Thoracic aorta (tissue), 2 donors: ENCODE data around the gene FLNC. TPM values are rescaled to one million over a fixed set of nuclear protein-coding genes. Genes with fewer than 3 reads are reported as not detected.

Experiments
- ATAC-seq: fragments of 150-250 bp; one replicate; pipeline ENCODE4 v1.8.0; 2017; ENCODE audit warnings: low read depth; ENCODE audit not compliant: insufficient number of reproducible peaks, low FRiP score
- DNase-seq: peaks from one replicate; pipeline ENCODE4 v3.0.0-alpha.2; 2020; ENCODE audit warnings: low spot score
- H3K27ac ChIP-seq, 2 donors: fragments of 200-600 bp; sonication (generic); 1 replicate in 1 of 2; 2 replicates in 1 of 2; pipeline ENCODE4 v1.5.1; 2016; ENCODE audit warnings: mild to moderate bottlenecking in 2 of 2, moderate library complexity in 2 of 2
- H3K27me3 ChIP-seq: fragments of 200-600 bp; sonication (generic); replicated peaks from 2 replicates; pipeline ENCODE4 v1.6.0; 2016; ENCODE audit warnings: mild to moderate bottlenecking; ENCODE audit not compliant: insufficient read depth
- H3K36me3 ChIP-seq: fragments of 200-600 bp; sonication (generic); one replicate; pipeline ENCODE4 v1.5.1; 2016
- H3K4me1 ChIP-seq, 2 donors: fragments of 200-600 bp; sonication (generic); 1 replicate in 1 of 2; 2 replicates in 1 of 2; pipeline versions ENCODE4 v1.5.1 to v1.6.0; 2016; ENCODE audit warnings: low read depth in 2 of 2, mild to moderate bottlenecking in 1 of 2; ENCODE audit not compliant: control insufficient read depth in 1 of 2
- H3K4me3 ChIP-seq: fragments of 200-600 bp; sonication (generic); 2 replicates; pipeline ENCODE4 v1.5.1; 2016; ENCODE audit warnings: mild to moderate bottlenecking
- H3K9me3 ChIP-seq: fragments of 200-600 bp; sonication (generic); 2 replicates; pipeline ENCODE4 v1.5.1; 2016
- total RNA-seq, 2 donors: library from RNA; depleted of rRNA; stranded (reverse); fragments of >200 nt; gene quantifications; one replicate each; pipeline versions ENCODE4 v1.1.0 to v1.2.3, GENCODE V29; 2016
- TF ChIP-seq, protein P1 (sequence below): fragments of 200-600 bp; sonication (generic); IDR thresholded peaks from one replicate; pipeline ENCODE4 v1.5.1; 2019; ENCODE audit warnings: antibody characterized with exemption

The FLNC gene
- total RNA-seq, 2 donors from 2014 or later, result 157 to 273 TPM

GRCh38 chr7:128810473-128810872, 19.7 kb upstream of the FLNC start:
- no peak for ATAC-seq
- Histone ChIP-seq H3K4me1 (no peaks in the 10 kb centered on the region), H3K27me3 (no peaks in the 10 kb centered on the region), H3K9me3 (no peaks in the 10 kb centered on the region), H3K27ac (no peak overlapping the region), H3K36me3 (peaks cover 12% of the 10 kb centered on the region), H3K4me3 (no peak overlapping the region)
- TF ChIP-seq, protein P1, sequence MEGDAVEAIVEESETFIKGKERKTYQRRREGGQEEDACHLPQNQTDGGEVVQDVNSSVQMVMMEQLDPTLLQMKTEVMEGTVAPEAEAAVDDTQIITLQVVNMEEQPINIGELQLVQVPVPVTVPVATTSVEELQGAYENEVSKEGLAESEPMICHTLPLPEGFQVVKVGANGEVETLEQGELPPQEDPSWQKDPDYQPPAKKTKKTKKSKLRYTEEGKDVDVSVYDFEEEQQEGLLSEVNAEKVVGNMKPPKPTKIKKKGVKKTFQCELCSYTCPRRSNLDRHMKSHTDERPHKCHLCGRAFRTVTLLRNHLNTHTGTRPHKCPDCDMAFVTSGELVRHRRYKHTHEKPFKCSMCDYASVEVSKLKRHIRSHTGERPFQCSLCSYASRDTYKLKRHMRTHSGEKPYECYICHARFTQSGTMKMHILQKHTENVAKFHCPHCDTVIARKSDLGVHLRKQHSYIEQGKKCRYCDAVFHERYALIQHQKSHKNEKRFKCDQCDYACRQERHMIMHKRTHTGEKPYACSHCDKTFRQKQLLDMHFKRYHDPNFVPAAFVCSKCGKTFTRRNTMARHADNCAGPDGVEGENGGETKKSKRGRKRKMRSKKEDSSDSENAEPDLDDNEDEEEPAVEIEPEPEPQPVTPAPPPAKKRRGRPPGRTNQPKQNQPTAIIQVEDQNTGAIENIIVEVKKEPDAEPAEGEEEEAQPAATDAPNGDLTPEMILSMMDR, result no peak
- DNase-seq, result no peak

- ATAC-seq, result no peak
- DNase-seq, result no peak
- Histone ChIP-seq H3K27ac (no peak overlapping the region), H3K27me3 (no peaks in the 10 kb centered on the region), H3K4me3 (no peak overlapping the region), H3K9me3 (no peaks in the 10 kb centered on the region), H3K4me1 (no peaks in the 10 kb centered on the region), H3K36me3 (peaks cover 12% of the 10 kb centered on the region)
- TF ChIP-seq, protein P1, result no peak
These were observed 19.2 kb upstream of the FLNC start for GRCh38 chr7:128810997-128811396.

DNA sequence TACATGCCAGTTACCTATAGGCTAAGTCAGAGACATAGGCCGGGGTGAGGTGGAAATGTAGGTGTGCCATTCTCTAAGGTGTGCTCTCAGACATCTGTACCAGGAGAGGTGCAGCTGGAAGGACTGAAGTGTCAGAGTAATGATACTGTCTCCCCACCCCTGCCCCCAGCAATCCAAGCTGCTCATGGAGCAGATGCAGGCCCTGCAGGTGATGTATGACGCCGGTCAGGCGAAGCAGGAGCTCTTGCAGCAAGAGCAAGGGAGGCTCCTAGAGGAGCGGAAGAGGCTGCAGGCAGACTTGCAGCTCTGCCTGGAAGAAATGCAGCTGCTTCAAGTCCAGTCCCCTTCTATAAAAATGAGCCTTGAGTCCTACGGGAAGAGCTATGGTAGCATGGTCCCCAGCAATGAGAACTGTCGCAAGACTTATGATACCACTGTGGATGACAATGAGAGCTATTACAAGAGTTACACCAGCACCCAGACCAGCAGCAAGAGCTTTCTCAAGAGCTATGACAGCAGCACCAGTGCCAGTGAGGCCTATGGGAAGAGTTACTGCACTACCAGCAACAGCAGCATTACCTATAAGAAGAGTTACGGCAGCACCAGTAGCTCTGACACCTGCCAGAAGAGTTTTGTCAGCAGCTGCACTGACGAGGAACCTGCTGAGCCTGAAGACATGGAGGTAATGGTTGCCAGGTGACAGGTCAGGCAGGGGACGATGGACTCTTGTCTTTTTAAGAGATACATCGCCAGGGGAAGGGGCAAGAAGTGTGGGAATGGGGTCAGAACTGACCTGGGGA, 18.4 kb upstream of the FLNC start:
- Histone ChIP-seq H3K27ac (no peak overlapping the region), H3K4me3 (no peak overlapping the region), H3K36me3 (peaks cover 6% of the 10 kb centered on the region), H3K27me3 (no peaks in the 10 kb centered on the region), H3K4me1 (no peaks in the 10 kb centered on the region), H3K9me3 (no peaks in the 10 kb centered on the region)
- DNase-seq (no peak), ATAC-seq (no peak)
- TF ChIP-seq, protein P1, result no peak

DNA sequence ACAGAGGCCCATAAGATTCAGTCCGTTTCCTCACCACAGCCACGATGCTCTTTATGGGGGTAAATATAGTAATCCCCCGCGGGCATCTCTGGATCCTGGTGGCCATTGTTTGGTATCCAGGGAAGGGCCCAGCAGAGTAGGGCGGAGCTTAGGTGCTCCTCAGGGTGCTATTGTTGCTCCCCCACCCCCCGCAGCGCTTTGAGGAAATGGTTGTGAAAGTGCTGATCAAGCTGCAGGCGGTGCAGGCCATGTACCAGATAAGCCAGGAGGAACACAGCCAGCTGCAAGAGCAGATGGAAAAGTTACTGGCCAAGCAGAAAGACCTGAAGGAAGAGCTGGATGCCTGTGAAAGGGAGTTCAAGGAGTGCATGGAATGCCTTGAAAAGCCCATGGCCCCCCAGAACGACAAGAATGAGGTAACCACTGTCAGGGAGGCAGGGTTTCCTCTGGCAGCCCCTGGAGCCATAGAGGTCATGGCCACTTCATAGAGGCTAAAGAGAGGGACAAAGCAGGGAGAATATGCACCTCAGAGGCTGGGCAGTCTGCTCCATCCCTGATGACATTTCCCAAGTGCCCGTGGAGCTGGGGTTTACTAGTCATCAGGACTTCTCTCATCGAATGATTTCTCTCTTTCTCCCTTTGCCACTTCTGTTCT, 17.6 kb upstream of the FLNC start:
- Histone ChIP-seq H3K27ac (no peak overlapping the region), H3K9me3 (no peaks in the 10 kb centered on the region), H3K27me3 (no peaks in the 10 kb centered on the region), H3K4me3 (no peak overlapping the region), H3K36me3 (peaks cover 6% of the 10 kb centered on the region), H3K4me1 (no peaks in the 10 kb centered on the region)
- DNase-seq, result no peak
- TF ChIP-seq, protein P1, result no peak
- ATAC-seq, result no peak

GRCh38 chr7:128814499-128814898, 15.7 kb upstream of the FLNC start:
- ATAC-seq, result no peak
- DNase-seq, result no peak
- H3K27ac ChIP-seq, result no peak overlapping the region
- H3K4me3 ChIP-seq, result no peak overlapping the region
- no peaks in the 10 kb centered on the region for H3K27me3 ChIP-seq
- TF ChIP-seq, protein P1, result no peak
- peaks cover 6% of the 10 kb centered on the region for H3K36me3 ChIP-seq
- H3K9me3 ChIP-seq, result no peaks in the 10 kb centered on the region
- no peaks in the 10 kb centered on the region for H3K4me1 ChIP-seq
